Prostate gland (tissue), 2 donors: ENCODE measurements around the gene CLDN22. TPM values are rescaled to one million over a fixed set of nuclear protein-coding genes. Genes with fewer than 3 reads are reported as not detected.

Source experiments
- DNase-seq: peaks from one replicate; pipeline ENCODE4 v3.0.0-alpha.2; 2019; ENCODE audit warnings: low spot score
- H3K27ac ChIP-seq, 2 donors: fragments of 200-600 bp; sonication (generic); 2 replicates each; pipeline ENCODE4 v1.5.1; 2017 to 2019
- H3K27me3 ChIP-seq: fragments of 200-600 bp; sonication (generic); replicated peaks from 2 replicates; pipeline ENCODE4 v1.5.1; 2019; ENCODE audit not compliant: insufficient read depth
- H3K36me3 ChIP-seq, 2 donors: fragments of 200-600 bp; sonication (generic); 1 replicate in 1 of 2; 2 replicates in 1 of 2; pipeline versions ENCODE4 v1.5.1 to v1.8.1; 2017 to 2019
- H3K4me1 ChIP-seq: fragments of 200-600 bp; sonication (generic); replicated peaks from 2 replicates; pipeline ENCODE4 v1.5.1; 2019
- H3K4me3 ChIP-seq, 2 donors: fragments of 200-600 bp; sonication (generic); 2 replicates each; pipeline ENCODE4 v1.5.1; 2017 to 2019
- H3K9me3 ChIP-seq: fragments of 200-600 bp; sonication (generic); 2 replicates; pipeline ENCODE4 v1.5.1; 2017
- CTCF ChIP-seq, 4 experiments: fragments of 200-600 bp in 2 of 4; fragments of 450-650 bp in 2 of 4; sonication (generic) in 2 of 4; IDR thresholded peaks; 1 replicate in 3 of 4; 2 replicates in 1 of 4; pipeline ENCODE4 v1.5.1; 2016 to 2019; ENCODE audit warnings: antibody characterized with exemption in 4 of 4, mild to moderate bottlenecking in 2 of 4, moderate library complexity in 2 of 4
- POLR2A ChIP-seq: fragments of 450-650 bp; IDR thresholded peaks from one replicate; pipeline ENCODE4 v1.6.1; 2016; ENCODE audit warnings: antibody characterized with exemption, mild to moderate bottlenecking
- POLR2AphosphoS5 ChIP-seq: sonication (generic); formaldehyde crosslinking; IDR thresholded peaks from one replicate; pipeline ENCODE4 v1.6.1; 2017; ENCODE audit warnings: antibody characterized with exemption
- WGBS: methylation state at CpG from one replicate; pipeline ENCODE4 v1.1.5; 2018; 5-methylcytosine and 5-hydroxymethylcytosine counted together
- intact Hi-C: fragments of 100-400 bp; cut with DNase I; formaldehyde crosslinking; loops from one replicate; pipeline ENCODE4 v1.14.2; 2022
- total RNA-seq, 2 donors: library from RNA; depleted of rRNA; stranded (reverse); fragments of >200 nt; gene quantifications; one replicate each; pipeline ENCODE4 v1.1.0, GENCODE V29; 2016

Gene CLDN22
- total RNA-seq, 2 donors from 2014 or later, result not detected

GRCh38 chr4:183342541-183343533, 22.8 kb upstream of the CLDN22 start:
- Histone ChIP-seq H3K4me1 (no peaks in the 10 kb centered on the region), H3K9me3 (no peaks in the 10 kb centered on the region), H3K4me3 (no peak overlapping the region), H3K27ac (no peak overlapping the region), H3K27me3 (no peaks in the 10 kb centered on the region), H3K36me3 (no peaks in the 10 kb centered on the region)
- intact Hi-C loops, result no loop called here
- DNase-seq, result no peak
- WGBS, result 25% methylated on average over 40 of the region's 40 CpGs
- TF ChIP-seq CTCF (IDR thresholded peaks at IDR 0.05), result no peak
- no peak for TF ChIP-seq POLR2A
- TF ChIP-seq POLR2AphosphoS5, result no peak

GRCh38 chr4:183337833-183338232, 17.8 kb upstream of the CLDN22 start:
- Histone ChIP-seq H3K27ac (no peak overlapping the region), H3K36me3 (no peaks in the 10 kb centered on the region), H3K4me3 (no peak overlapping the region), H3K27me3 (no peaks in the 10 kb centered on the region), H3K9me3 (no peaks in the 10 kb centered on the region), H3K4me1 (no peaks in the 10 kb centered on the region)
- intact Hi-C loops, result no loop called here
- no peak for DNase-seq
- 69% methylated on average over 7 of the region's 7 CpGs for WGBS
- TF ChIP-seq POLR2A, result no peak
- no peak for TF ChIP-seq CTCF (IDR thresholded peaks at IDR 0.05)
- no peak for TF ChIP-seq POLR2AphosphoS5

GRCh38 chr4:183337349-183337748, 17.3 kb upstream of the CLDN22 start:
- Histone ChIP-seq H3K4me3 (no peak overlapping the region), H3K27ac (no peak overlapping the region), H3K27me3 (no peaks in the 10 kb centered on the region), H3K4me1 (no peaks in the 10 kb centered on the region), H3K9me3 (no peaks in the 10 kb centered on the region), H3K36me3 (no peaks in the 10 kb centered on the region)
- no peak for DNase-seq
- intact Hi-C loops, result no loop called here
- 91% methylated on average over 9 of the region's 9 CpGs for WGBS
- TF ChIP-seq POLR2AphosphoS5 (no peak), CTCF (IDR thresholded peaks at IDR 0.05) (no peak), POLR2A (no peak)

GRCh38 chr4:183335369-183335940, 15.4 kb upstream of the CLDN22 start:
- no peak for TF ChIP-seq POLR2AphosphoS5
- no peak for TF ChIP-seq POLR2A
- DNase-seq, result no peak
- H3K4me3 ChIP-seq, result no peak overlapping the region
- H3K36me3 ChIP-seq, result no peaks in the 10 kb centered on the region
- H3K9me3 ChIP-seq, result no peaks in the 10 kb centered on the region
- no peaks in the 10 kb centered on the region for H3K27me3 ChIP-seq
- 76% methylated on average over 3 of the region's 3 CpGs for WGBS
- no peaks in the 10 kb centered on the region for H3K4me1 ChIP-seq
- intact Hi-C loops, result no loop called here
- H3K27ac ChIP-seq, result no peak overlapping the region

- no peaks in the 10 kb centered on the region for H3K36me3 ChIP-seq
- TF ChIP-seq POLR2A (no peak), CTCF (IDR thresholded peaks at IDR 0.05) (no peak), POLR2AphosphoS5 (no peak)
- no peak overlapping the region for H3K4me3 ChIP-seq
- WGBS, result 56% methylated on average over 6 of the region's 6 CpGs
- DNase-seq, result no peak
- no peaks in the 10 kb centered on the region for H3K27me3 ChIP-seq
- no peak overlapping the region for H3K27ac ChIP-seq
- no peaks in the 10 kb centered on the region for H3K9me3 ChIP-seq
- intact Hi-C loops, result no loop called here
- H3K4me1 ChIP-seq, result no peaks in the 10 kb centered on the region
These were observed 13.9 kb upstream of the CLDN22 start for GRCh38 chr4:183333983-183334382.
